ENCODE results near the gene PRH2.

GRCh38 chr12:10959804-10960203 lies 30.8 kb downstream of the PRH2 start:
- TF ChIP-seq, protein P1, sequence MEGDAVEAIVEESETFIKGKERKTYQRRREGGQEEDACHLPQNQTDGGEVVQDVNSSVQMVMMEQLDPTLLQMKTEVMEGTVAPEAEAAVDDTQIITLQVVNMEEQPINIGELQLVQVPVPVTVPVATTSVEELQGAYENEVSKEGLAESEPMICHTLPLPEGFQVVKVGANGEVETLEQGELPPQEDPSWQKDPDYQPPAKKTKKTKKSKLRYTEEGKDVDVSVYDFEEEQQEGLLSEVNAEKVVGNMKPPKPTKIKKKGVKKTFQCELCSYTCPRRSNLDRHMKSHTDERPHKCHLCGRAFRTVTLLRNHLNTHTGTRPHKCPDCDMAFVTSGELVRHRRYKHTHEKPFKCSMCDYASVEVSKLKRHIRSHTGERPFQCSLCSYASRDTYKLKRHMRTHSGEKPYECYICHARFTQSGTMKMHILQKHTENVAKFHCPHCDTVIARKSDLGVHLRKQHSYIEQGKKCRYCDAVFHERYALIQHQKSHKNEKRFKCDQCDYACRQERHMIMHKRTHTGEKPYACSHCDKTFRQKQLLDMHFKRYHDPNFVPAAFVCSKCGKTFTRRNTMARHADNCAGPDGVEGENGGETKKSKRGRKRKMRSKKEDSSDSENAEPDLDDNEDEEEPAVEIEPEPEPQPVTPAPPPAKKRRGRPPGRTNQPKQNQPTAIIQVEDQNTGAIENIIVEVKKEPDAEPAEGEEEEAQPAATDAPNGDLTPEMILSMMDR (IDR thresholded peaks at IDR 0.05) = peak in 2 of 6 experiments; percentile 9 to 32
- TF ChIP-seq POLR2A (IDR thresholded peaks at IDR 0.05) = no peak
